ENCODE results near the gene ROCK1. TPM values are rescaled to one million over a fixed set of nuclear protein-coding genes. Genes with fewer than 3 reads are reported as not detected.
A peak's percentile ranks its signal among the peaks of the same experiment; 100 is the strongest.

ROCK1 gene
- total and polyA plus RNA-seq, 9 of the 15 experiments (the other 6 are each of a cell fraction or from before 2014, with no cell fraction given) = 7.4 to 28.6 (median 17.7) TPM

GRCh38 chr18:21109936-21110712, 1.5 kb downstream of the ROCK1 start:
- no peak for FAIRE-seq
- CTCF ChIA-PET (ENCODE audit: low intra/inter-chr PET ratio) = no interaction called here
- 0 out of 3 replicates have a peak overlapping the region, but pooled peaks have one; percentile 84 for H3K27ac ChIP-seq (ENCODE audit: extremely low read depth, low read depth, low read length)
- peaks cover 7 to 15% of the 10 kb centered on the region in 2 experiments; a peak in 2 of 5 replicates for H3K4me1 ChIP-seq (replicated peaks in 1 of 2; ENCODE audit: control insufficient read depth in 2 of 2, insufficient read depth in 2 of 2, low read length in 2 of 2)
- peak overlapping the region; percentile 92 for H3K4me2 ChIP-seq (ENCODE audit: insufficient read depth, low read length)
- peak overlapping the region; percentile 85 to 97 for H3K9ac ChIP-seq (ENCODE audit: insufficient read depth in 1 of 2, low read depth in 2 of 2, low read length in 2 of 2)
- no peaks in the 10 kb centered on the region for H3K9me1 ChIP-seq (ENCODE audit: control insufficient read depth, insufficient read depth, low read length)
- H2AFZ ChIP-seq (ENCODE audit: low read depth, low read length) = peak overlapping the region; percentile 91
- H3K4me3 ChIP-seq = peak overlapping the region; percentile 97
- no peaks in the 10 kb centered on the region for H3K9me3 ChIP-seq (replicated peaks; ENCODE audit: control insufficient read depth, insufficient read depth, low read depth, low read length)
- WGBS (ENCODE audit: insufficient coverage, low coverage, missing lambda C conversion rate) = under 1% methylated on average over 8 of the region's 8 CpGs
- intact Hi-C loops (cut with micrococcal nuclease) (loop anchor here (5.0 kb wide), 1 partner anchor 58 kb away; no protein-coding TSS in a partner anchor), in situ Hi-C loops (cut with MboI) (no loop called here)
- H3K79me2 ChIP-seq (ENCODE audit: control insufficient read depth, insufficient read depth, low read length) = peaks cover 64% of the 10 kb centered on the region
- DNase-seq (ENCODE audit: extremely low read depth in 1 of 4, low spot score in 3 of 4) = no peak
- no peaks in the 10 kb centered on the region for H3K27me3 ChIP-seq (ENCODE audit: control insufficient read depth in 2 of 2, insufficient read depth in 2 of 2, low read length in 2 of 2)
- ATAC-seq = 0 out of 3 replicates have a peak, but pooled peaks have one; percentile 1
- TSS peak; percentile 32 for BruUV-seq (replicated peaks)
- POLR2A ChIA-PET = no interaction called here
- H3K36me3 ChIP-seq (ENCODE audit: control insufficient read depth, insufficient read depth, low read length) = no peaks in the 10 kb centered on the region; the same call in 2 of the 3 replicates
- H4K20me1 ChIP-seq (replicated peaks; ENCODE audit: control insufficient read depth, insufficient read depth, low read length) = peaks cover 20% of the 10 kb centered on the region
- TF ChIP-seq CTCFL (IDR thresholded peaks at IDR 0.05; ENCODE audit: borderline replicate concordance, insufficient read depth, low read depth, low read length, poor library complexity, severe bottlenecking) (no peak), ELF1 (tag; IDR thresholded peaks at IDR 0.05) (no peak), ZNF696 (CRISPR knock-in tag; conservative IDR thresholded peaks at IDR 0.05) (no peak), SPI1 (IDR thresholded peaks at IDR 0.05; ENCODE audit: borderline replicate concordance, low read depth, low read length) (0 out of 2 replicates have a peak, but pooled peaks have one; percentile 25), HNRNPH1 (optimal IDR thresholded peaks at IDR 0.05; ENCODE audit: low read depth, low read length) (no peak), SRSF3 (IDR thresholded peaks at IDR 0.05; ENCODE audit: insufficient read depth, low read length) (no peak), CUX1 (CRISPR knock-in tag; IDR thresholded peaks at IDR 0.05) (no peak), TCF3 (CRISPR knock-in tag; IDR thresholded peaks at IDR 0.05) (no peak), ZFX (CRISPR knock-in tag; IDR thresholded peaks at IDR 0.05) (no peak), GABPB1 (CRISPR knock-in tag; IDR thresholded peaks at IDR 0.05) (no peak), KAT8 (IDR thresholded peaks at IDR 0.05; ENCODE audit: low read depth) (no peak), ZNF184 (CRISPR knock-in tag; IDR thresholded peaks at IDR 0.05) (no peak), ZNF408 (CRISPR knock-in tag; IDR thresholded peaks at IDR 0.05; ENCODE audit: low read depth) (no peak), SIRT6 (IDR thresholded peaks at IDR 0.05; ENCODE audit: low read depth, low read length) (no peak), HDAC1 (IDR thresholded peaks at IDR 0.05) (no peak)
